T-helper 1 cell treated with Interleukin-12 subunit alpha and Interleukin-12 subunit beta and Interleukin-4 antibody, amounts not matched to agents 30 ng/mL and 1 ng/mL, for 36 hours (primary cell): Measurements from ENCODE around the gene EHMT1. TPM values are rescaled to one million over a fixed set of nuclear protein-coding genes. Genes with fewer than 3 reads are reported as not detected.

Experiments
- intact Hi-C: fragments of 100-400 bp; cut with micrococcal nuclease; formaldehyde crosslinking; loops from one replicate; pipeline ENCODE4 v1.15.1; 2024
- total RNA-seq: library from RNA; stranded (reverse); gene quantifications from 2 replicates; pipeline ENCODE4 v1.2.3, GENCODE V29; 2022

Gene EHMT1
- total RNA-seq, result 101 and 110 TPM in 2 replicates

DNA sequence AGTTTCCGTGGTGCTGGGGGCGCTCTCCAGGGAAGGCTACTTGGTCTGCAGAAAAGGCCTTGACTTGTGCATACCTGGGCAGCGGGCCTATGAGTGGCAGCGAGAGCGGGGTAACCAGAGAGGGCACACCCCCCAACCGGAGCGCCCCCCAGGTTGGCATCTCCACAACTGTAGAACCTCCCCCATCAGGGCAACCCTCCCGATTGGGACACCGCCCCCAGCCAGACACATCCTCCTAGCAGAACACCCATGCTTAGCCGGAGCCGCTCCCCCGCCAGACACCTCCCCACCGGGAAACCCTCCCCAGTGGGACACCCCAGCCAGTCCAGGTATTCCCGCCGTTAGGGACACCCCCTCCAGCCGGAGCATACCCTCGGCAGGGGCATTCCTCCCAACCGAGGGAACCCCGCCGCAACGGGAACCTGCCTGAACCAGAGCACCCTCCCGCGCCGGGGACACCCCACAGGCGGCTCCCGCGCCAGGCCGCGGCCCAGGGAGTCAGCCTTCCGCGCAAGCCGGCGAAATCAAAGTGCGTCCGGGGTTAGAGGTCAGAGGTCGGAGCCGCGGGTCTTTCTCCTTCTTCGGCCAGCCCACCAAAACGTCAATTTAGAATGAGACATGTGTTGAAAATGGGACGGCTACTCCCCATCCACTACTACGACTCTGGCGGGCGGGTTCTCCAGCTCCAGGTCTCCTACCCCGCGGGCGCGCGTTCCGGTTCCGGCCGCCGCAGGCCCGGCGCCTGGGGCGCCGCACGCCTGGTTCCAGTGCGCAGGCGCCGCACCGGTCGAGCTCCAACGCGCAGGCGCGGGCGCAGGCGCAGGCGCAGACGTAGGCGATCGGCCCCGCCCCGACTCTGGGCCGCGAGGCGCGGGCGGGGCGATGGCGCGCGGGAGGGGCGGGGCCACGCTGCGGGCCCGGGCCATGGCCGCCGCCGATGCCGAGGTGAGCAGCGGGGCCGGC lies at the start of gene EHMT1:
Gene EHMT1, plus strand, starts transcription at position 901 of the 963 bp plus-strand sequence. Its CDS starts 24 bp downstream, at position 925.
- intact Hi-C loops, result loop anchor here (1.0 to 10.0 kb wide), 6 partner anchors 10 to 1504 kb away; partner anchors contain the start of genes ARRDC1, DPH7, MRPL41 and TMEM250

DNA sequence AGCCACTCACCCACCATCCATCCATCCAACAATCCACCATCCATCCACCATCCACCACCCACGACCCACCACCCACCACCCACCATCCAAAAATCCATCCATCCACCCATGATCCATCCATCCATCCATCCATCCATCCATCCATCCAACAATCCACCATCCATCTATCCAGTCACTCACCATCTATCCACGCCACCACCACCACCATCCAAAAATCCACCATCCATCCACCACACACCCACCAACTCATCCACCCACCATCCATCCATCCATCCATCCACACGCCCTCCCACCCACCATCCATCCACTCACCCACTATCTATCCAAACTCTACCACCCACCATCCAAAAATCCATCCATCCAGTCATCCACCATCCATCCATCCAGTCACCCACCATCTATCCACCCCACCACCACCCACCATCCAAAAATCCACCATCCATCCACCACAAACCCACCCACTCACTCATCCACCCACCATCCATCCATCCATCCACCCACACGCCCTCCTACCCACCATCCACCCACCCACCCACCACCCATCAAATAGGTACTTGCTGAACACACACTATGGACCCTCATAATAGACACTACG lies 49.1 kb upstream of the EHMT1 start:
- intact Hi-C loops, result no loop called here

DNA sequence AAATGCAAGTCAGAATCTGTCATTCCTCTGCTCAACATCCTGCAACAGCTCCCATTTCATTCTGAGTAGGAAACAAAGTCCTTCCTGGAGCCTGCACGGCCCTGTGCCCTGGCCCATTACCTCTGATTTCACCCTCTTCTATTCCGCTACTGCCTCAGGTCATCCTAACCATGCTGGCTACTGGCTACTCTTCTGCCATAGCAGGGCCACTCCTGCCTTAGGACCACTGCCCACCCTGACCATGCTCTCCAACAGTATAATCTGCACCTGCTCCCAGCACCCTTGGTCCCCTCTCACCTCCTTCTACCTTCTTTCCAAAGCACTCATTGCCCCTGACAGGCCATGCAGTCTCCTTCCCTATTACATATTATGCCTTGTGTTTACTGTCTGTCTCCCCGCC lies 48.2 kb upstream of the EHMT1 start:
- intact Hi-C loops, result no loop called here

DNA sequence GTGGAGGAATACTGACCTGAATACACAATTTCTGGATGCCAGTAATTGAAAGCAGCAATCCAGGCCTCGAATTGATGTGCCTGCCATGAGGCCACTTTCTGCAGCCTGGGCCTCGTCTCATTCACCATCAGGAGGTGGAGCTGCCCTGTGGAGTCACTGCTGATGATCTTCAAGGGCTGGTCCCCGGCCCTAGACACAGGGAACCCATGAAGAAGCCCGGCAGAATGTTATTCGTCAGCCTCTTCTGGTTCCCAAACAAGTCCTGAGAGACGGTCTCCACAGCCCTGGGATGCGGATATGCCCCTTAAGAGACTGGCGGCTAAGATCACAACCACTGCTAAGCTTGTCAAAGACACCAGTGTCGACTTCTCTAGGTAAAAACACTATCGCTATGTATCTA lies 44.6 kb upstream of the EHMT1 start:
- intact Hi-C loops, result no loop called here

DNA sequence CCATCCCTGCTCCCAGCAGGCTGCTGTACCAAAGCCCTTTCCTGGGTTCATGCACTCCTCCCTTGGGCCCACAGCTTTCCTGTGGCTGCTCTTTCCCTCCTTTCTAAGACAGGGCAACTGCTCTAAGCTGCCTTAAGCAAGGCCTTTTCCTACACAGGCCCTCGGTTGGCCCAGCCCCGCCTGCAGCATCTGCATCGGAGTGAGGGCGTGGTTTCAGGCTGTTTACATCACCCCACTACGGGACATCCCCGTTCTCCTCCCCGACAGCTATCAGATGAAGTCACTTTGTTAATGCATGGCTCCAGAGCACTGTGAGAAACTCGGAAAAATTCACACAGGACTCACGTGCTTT lies 43.5 kb upstream of the EHMT1 start:
- intact Hi-C loops, result no loop called here

DNA sequence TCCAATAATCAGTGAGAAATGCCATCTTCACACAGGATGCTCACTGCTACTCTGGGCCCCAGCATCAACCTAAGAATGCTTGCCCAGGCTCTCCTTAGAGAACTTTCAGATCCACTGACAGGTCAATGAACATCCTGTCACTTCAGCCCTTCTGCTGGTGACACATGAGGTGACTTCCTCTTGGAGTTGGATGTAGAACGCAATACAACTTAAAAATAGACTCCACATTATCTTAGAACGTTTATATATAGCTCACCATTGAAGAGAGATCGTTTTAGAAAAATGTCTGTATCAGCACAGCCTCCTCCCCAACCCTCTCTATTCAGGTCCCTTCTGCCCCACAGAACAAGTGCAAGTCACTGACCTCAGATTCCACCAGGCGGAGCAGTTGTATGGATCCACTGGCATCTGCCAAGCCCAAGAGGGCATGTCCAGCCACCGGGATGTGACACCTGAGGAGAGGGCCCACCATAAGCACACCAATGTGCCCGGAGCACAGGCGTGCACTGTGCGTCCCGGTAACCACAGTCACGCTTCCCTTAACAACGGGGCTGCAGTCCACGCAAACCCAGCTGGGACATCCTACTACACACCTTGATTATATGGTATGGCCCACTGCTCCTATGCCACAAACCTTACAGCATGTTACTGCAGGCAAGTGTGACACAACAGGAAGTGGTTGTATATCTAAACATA lies 42.9 kb upstream of the EHMT1 start:
- intact Hi-C loops, result no loop called here

DNA sequence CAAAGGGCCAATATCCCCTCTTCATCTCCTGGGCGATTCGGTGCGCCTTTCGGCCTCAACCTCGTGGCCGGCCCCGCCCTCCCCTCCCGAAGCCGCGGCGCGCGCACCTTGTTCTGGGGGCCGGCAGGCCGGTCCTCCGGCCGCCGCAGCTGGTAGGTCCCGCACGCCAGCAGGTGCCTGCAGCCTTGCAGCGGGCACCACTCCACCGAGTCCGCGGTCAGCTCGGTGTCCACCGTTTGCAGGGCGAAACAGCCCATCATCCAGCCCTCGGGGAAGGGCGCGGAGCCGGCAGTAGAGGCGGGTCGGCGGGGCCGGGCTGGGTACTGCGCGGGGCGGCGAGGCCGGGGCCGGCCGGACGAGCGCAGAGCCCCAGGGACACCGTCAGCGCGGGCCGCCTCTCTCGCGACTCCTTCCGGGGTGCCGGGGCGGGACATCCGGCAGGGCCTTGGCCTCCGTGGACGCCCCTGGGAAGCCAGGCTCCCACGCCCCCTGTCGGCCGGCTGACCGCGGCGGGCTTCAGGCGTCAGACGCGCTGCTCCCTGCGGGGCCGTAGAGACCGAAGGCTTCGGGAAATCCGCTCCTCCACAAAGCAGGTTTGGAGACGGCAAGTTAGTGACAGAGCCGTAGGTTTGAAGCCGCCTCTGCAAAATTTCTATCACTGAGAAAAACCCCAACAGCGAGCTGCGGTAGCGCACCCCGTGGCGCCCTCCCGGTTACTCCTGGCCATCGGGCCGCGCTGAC lies 40.1 kb upstream of the EHMT1 start, which contains the start of gene DPH7:
Gene DPH7, minus strand, starts transcription at position 408 of the 741 bp plus-strand sequence. Its CDS starts 148 bp downstream, at position 260.
- intact Hi-C loops, result loop anchor here (1.0 kb wide), 3 partner anchors 12 to 40 kb away; partner anchors contain the start of genes ARRDC1 and ZMYND19

DNA sequence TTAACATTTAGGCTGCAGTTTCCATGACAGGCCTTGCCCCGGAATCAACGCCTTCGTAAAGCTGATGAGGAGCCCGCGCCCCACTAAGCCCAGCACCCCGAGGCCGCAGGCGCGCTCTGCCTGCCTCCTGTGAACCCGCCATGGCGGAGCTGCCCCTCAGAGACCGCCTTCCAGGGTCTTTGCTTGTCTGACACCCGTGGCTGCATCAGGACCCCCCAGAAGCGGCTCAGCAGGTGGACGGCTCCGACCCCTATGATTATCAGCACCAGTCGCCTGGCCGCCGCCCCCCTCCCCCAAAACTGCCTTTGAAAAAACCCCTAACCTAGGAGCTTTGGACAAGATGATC lies 39.6 kb upstream of the EHMT1 start:
- intact Hi-C loops, result loop anchor here (1.0 kb wide), 1 partner anchor 11 kb away; the partner anchor contains the start of gene ZMYND19

- intact Hi-C loops, result no loop called here
Measured at GRCh38 chr9:137580209-137580953, 38.4 kb upstream of the EHMT1 start.

- intact Hi-C loops, result no loop called here
Measured at GRCh38 chr9:137580954-137581322, 37.9 kb upstream of the EHMT1 start.

- intact Hi-C loops, result no loop called here
Measured at GRCh38 chr9:137581361-137582285, 37.2 kb upstream of the EHMT1 start.

- intact Hi-C loops, result no loop called here
Measured at GRCh38 chr9:137582286-137582860, 36.4 kb upstream of the EHMT1 start.

DNA sequence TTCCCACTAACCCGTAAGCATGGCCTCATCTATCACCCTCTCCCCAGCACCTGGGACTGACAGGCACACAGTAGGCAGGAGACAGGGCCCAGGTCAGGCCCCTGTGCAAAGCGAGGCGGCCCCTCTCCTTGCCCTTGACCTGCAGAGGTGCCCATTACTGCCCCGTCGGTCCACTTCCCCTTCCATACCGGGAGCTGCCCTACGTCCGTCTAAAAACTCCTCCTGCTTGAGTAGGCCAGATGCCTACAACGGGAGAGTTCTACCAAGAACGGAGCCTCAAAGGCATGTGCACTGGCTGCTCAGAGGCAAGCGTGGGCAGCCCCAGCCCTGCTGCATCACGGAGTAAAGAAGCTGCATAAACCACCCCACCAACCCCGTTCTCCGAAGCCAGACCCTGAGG lies 35.5 kb upstream of the EHMT1 start:
- intact Hi-C loops, result no loop called here

GRCh38 chr9:137583957-137584356 lies 34.8 kb upstream of the EHMT1 start:
- intact Hi-C loops, result no loop called here

DNA sequence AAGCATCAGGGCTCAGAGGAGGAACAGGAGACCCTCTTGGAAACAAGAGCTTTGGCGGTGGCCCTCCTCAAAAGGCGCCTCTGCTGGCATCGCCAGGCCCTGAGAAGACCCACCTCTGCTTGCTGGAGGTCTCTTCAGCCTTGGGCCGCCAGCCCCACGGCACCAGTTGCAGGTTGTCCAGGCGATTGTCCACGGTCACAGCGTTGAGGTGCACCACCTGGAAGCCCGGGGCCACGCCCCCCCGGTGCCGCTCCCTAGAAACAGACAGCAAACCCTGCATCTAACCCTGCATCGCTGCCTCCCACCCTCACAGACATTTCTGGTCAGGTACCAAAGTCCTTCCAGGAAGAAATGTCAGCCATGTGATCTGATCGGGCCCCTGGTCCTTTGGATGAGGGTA lies 32.0 kb upstream of the EHMT1 start:
- intact Hi-C loops, result no loop called here

GRCh38 chr9:137588311-137588710 lies 30.5 kb upstream of the EHMT1 start:
- intact Hi-C loops, result no loop called here

DNA sequence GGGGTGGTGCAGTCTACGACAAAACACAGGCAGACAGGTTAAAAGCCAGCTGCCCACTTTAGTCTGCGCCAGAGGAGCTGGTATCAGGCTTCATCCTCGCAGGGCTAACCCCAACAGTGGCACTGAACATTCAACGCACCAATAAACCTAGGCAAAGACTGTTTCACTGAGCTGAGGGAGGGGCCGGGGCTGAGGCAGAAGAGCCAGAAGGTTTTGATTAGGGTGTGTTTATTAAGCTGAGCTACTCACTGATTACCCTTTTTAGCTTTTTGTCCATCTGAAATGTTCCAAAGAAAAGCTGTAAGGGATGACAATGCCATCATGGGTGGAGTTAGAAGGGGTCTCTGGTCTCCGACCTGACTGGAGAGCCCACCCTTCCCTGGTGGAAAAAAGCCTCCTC lies 29.9 kb upstream of the EHMT1 start:
- intact Hi-C loops, result no loop called here

DNA sequence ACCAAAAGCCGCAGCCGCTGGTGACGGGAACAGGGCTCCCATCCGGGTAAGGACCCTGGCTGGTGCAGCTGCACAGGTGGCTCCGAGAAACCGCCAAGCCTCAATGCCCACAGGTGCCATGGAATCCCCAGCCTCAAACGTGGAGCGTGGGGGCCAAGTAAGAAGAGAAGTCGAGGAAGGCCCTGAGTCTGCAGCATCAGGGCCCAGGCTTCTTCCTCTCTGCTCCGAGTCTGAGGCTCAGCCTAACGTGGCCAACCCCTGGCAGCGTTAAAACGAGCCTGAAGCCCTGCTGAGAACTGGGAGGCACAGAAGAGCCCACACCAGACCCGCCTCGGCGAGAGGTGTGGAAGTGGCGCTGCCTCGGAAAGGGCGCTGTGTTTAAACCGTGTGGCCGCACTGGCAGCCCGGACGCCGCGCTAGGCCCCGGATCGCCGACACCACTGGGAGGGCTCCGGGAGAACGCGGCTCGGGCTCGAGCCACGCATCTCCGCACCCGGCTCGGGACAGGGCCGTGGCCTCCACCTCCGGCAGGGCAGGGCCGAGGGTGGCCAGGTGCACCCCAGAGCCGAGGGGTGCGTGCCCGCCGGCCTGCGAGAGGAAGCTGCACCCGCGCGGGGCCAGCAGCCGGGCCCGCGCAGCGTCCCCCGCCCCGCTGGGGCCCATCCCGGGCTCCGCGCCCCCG lies 29.2 kb upstream of the EHMT1 start:
- intact Hi-C loops, result loop anchor here (1.0 to 5.0 kb wide), 5 partner anchors 10 to 1107 kb away; partner anchors contain the start of genes ARRDC1, MRPL41 and SEC16A
